HG02763 (cell line): ENCODE results near the gene PEX16.

ENCODE experiments used
- ATAC-seq: cut with Tn5 transposase; IDR thresholded peaks from one replicate; pipeline ENCODE4 v1.9.1; 2021; ENCODE audit warnings: mild to moderate bottlenecking, moderate library complexity; ENCODE audit not compliant: unreplicated experiment

PEX16 gene

DNA sequence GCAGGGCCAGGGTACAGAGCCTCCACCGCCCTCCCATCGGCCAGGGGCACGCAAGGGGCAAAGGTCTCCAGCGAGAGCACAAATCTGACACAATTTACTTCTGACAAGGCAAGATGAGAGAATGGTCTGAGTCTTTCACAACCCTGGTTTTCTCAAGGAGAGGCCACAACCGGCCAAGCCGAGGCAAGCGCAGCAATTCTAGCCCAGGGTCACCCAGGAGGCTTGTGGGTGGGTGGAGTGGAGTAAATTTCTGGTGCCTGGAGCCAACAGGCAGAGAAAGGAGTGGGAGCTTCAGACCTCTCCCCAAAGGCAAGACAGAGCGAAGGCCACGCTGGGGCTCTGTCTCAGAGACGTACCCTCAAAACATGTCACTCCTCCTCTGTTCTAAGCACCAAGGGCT is 14.1 kb upstream of the PEX16 start:
- no peak for ATAC-seq

DNA sequence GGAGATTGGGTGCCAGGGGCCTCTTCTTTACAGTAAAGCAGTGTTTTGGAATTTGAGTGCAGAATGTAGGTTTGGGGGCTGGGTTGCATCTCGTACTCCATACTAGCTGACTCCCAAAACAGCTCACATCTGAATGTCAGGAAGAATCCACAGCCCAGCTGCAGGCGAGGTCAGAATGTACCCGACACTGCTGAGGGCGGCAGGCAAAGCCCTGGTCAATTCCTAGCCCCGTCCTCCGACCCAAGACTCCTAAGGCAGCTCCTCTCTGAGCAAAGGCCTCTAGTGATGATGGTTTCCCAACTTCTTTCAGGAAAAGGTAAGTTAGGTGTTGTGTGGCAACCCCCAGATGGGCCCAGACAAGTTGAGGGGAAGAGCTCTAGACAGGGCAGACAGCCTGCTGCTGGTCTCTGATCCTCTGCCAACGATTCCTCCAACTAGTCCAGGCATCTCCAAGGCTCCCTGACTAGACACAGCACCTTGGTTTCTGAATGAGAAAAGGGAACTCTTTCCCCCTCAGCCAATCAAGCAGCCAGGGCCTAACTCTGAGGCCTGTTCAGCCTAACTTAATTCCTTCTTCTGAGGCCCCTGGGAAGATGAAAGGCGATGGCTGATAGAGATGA is 13.4 kb upstream of the PEX16 start:
- ATAC-seq: no peak

DNA sequence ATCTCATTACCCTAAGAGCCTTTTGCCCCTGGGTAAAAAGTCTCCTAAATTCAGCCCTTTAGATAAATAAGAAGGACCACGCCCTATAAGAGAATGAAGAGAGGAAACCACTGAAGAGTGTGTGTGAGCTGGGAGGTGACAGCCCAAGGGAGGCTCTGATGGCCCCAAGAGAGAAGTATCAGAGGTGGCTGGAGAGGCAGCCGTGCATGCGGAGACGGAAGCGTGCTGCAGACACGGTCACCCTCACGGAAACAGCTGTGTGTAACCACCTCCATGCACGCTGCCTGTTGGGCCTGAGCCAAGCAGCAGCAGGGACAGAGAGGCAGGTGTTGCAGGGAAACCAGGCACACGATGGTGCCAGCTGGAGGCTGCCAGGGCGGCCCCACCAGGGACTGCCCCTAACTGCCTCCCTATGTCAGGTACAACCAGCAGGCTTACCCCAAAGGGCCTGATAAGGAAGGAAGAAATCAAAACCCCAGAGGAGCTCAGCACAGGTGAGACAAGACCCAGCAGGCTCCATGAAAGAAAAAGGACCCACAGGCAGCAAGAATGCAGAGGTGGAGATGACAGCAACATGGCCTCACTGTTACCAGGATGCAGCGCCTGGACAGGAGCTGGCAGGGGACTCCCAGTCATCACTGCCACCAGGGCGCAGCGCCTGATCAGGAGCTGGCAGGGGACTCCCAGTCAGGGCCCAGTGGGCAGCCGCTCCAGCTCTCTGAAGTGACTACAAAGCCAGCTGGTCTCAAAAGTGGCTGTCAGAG is 12.5 kb upstream of the PEX16 start:
- ATAC-seq: peak; percentile 87

DNA sequence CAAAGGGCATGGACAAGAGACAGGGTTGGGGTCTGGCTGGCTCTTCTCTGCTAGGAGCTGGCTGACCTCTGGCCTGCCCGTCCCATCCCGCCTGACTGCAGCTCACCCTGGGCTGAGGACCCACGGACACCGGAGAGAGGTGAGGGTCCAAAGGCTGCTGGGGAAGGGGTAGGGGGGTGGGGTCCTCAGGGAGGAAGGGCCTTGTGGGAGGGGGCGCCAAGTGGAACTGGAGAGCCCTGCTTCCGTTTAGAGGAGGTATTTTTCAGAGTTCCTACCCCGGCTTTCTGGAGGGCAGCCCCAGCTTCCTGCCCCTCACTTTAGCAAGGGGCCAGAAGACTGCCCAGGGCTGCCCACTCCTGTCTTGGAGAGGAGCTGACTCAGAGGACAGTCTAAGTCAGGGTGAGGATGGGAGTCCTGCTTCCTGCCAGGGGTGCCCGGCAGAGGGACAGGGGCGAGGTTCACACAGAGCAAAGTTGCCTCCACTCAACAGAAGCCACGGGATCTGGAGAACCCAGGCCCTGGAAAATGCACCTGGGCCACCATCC is 11.9 kb upstream of the PEX16 start:
- ATAC-seq: peak; percentile 8

DNA sequence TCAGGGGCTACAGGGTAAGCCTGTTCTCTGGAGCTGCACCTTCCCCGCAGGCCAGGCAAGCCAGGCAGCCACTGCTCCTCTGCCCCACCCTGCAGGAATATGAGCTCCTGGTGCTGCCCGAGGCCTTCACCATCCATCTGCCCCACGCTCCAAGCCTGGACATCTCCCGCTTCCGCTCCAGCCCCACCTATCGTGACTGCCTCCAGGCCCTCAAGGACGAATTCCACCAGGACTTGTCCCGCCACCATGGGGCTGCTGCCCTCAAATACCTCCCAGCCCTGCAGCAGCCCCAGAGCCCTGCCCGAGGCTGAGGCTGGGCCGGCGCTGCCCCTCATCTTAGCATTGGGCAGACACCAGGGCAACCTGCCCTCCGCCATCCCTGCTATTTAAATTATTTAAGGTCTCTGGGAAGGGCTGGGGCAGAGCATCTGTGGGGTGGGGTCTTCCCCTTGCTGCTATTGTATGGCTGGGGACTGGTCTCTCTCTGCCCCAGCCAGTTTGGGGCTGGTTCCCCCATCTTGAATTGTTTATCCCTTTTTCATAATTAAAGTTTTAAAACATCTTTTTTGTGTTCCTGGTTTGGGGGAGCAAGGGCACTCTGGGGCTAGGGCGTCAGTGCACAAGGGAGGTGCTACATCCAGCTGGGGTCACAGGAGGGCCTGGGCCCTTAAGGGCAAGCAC is 11.0 kb upstream of the PEX16 start:
- no peak for ATAC-seq

DNA sequence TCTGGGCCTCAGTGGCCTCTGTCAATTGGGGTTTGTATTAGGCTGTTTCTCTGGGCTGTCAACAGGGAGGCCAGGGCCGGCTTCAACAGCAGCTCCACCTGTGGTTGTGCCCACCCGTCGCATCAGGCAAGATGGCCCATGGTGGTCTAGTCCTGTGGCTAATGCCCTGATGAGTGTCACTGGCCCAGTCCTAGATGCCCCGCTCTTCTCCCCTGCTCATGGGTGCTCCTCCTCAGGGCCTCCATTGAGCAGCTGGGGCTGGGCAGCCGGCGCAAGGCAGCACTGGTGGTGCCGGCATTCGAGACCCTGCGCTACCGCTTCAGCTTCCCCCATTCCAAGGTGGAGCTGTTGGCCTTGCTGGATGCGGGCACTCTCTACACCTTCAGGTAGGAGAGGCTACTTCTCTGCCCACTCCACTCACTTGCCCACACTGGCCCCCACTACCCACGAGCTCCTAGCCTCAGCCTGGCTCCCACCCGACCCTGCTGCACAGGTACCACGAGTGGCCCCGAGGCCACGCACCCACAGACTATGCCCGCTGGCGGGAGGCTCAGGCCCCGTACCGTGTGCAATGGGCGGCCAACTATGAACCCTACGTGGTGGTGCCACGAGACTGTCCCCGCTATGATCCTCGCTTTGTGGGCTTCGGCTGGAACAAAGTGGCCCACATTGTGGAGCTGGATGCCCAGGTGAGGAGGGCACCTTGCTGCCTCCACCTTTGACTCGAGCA is 10.2 kb upstream of the PEX16 start:
- no peak for ATAC-seq

DNA sequence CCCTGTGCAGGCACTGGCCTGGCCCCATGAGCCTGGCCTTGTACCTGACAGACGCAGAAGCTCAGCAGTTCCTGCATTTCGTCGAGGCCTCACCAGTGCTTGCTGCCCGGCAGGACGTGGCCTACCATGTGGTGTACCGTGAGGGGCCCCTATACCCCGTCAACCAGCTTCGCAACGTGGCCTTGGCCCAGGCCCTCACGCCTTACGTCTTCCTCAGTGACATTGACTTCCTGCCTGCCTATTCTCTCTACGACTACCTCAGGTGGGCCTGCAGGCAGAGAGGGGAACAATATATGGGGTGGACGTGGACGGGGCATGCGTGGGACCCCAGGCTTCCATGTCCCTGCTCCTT is 9.6 kb upstream of the PEX16 start:
- ATAC-seq: no peak

DNA sequence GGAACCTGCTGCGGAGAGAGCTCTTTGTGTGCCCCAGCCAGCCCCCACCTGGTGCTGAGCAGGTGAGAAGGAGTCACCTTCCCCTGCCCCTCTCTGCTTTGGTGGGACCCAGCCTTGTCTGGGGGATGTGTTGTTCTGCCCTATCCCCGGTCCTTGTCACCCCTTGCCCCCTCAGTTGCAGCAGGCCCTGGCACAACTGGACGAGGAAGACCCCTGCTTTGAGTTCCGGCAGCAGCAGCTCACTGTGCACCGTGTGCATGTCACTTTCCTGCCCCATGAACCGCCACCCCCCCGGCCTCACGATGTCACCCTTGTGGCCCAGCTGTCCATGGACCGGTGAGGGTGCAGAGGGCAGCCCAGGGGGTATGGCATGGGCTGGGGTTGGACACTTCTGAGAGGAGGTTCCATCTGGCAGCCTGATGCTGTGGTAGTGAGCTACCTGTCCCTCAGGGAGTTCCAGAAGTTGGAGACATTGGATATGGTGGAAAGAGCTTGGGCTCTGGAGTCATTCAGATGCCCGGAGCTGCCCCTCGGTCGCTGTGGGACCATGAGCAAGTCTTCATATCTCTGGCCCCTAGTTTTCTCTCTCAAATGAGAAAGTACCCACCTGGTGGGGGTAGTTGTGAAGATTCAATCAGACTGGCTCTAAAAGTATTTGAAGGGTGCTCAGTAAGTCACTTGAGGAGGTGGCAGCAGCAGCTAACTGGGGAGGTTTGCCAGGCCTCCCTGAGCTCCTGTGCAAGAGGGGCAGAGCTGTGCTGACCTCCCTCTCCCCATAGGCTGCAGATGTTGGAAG is 9.1 kb upstream of the PEX16 start:
- no peak for ATAC-seq

DNA sequence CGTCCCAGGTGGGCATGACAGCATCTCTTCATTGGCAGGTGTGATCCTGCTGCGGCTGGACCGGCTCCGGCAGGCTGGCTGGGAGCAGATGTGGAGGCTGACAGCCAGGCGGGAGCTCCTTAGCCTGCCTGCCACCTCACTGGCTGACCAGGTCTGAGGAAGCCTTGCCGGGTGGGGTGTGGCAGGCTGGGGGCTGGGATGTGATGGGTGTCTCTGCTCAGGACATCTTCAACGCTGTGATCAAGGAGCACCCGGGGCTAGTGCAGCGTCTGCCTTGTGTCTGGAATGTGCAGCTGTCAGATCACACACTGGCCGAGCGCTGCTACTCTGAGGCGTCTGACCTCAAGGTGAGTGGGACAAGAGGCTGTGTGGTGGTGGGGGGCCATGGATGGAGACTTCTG is 8.3 kb upstream of the PEX16 start:
- no peak for ATAC-seq

DNA sequence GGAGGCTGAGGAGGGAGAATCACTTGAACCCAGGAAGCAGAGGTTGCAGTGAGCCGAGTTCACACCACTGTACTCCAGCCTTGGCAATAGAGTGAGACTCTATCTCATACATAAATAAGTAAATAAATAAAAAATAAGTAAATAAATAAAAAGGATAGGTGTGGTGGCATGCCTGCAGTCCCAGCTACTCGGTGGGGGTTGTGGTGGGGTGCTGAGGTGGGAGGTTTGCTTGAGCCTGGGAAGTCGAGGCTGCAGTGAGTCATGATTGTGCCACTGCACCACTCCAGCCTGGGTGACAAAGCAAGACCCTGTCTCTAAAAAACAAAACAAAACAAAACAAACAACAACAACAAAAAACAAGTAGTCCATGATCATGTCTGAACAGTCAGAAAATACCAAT is 7.9 kb upstream of the PEX16 start:
- no peak for ATAC-seq

DNA sequence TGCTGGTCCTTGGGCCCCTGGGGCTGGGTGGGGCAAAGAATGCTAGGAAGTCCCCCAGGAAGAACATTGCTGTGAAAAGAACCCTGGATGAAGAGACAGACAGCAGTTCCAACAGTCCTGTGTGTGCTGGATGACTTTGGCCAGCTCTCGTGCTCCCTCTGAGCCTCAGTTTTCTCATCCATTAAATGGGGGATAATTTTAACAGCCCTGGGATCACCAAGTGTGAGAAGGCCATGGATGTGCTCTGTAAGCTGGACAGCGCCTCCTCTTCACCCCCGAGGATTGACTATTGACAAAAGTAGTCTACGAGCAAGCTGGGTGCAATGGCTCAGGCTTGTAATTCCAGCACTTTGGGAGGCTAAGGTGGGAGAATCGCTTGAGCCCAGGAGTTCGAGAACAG is 7.2 kb upstream of the PEX16 start:
- ATAC-seq: no peak

DNA sequence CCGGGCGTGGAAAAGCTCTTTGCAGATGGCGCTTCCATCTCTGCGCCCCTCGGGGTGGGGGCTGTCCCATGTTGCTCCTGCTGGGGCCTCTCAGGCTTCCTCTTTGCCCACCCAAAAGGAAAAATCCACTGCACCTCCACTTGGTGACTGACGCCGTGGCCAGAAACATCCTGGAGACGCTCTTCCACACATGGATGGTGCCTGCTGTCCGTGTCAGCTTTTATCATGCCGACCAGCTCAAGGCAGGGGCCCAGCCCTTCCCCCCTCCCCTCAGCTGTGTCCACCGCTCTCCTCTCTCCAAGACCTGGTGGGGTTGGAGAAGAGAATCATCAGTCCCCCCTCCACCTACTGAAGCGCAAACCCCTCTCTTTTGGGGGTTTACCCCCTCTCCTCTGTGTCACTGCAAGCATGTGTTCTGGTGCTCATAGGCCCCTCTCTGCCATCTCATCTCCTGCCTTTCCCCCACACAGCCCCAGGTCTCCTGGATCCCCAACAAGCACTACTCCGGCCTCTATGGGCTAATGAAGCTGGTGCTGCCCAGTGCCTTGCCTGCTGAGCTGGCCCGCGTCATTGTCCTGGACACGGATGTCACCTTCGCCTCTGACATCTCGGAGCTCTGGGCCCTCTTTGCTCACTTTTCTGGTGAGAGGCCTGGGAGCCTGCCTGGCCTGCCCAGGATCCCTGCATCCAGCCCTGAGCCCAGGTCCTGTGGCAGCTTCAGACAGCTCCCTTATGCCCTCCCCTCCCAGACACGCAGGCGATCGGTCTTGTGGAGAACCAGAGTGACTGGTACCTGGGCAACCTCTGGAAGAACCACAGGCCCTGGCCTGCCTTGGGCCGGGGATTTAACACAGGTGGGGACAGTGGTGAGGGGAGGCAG is 6.6 kb upstream of the PEX16 start:
- ATAC-seq: no peak

DNA sequence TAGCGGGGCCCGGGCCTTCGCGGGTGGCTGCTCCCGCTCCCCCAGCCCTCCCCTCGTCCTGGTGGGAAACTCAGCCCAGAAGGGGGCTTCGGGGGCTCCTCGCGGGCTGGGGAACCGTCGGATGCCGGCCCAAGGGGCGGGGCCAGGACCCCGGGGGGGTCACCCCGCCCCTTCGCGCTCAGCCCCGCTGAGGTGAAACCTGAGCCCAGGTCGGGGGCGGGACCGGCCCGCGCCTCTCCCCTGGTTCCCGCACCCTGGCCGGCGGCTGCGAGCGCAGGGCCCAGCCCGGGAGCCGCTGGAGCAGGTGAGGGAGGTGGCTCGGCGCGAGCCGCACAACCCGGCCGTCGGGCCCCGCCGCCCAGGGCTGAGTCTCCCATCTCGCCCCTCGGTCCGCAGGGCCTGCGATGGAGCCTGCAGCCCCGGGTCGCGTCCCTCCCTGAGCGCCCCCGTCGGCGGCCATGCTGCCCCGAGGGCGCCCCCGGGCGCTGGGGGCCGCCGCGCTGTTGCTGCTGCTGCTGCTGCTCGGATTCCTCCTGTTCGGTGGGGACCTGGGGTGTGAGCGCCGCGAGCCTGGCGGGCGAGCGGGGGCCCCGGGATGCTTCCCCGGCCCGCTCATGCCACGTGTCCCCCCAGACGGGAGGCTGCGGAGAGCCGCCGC is 4.9 kb upstream of the PEX16 start, which contains the start of gene LARGE2:
Gene LARGE2, plus strand, starts transcription at position 232 of the 658 bp plus-strand sequence. Its CDS starts 227 bp downstream, at position 459.
- no peak for ATAC-seq

DNA sequence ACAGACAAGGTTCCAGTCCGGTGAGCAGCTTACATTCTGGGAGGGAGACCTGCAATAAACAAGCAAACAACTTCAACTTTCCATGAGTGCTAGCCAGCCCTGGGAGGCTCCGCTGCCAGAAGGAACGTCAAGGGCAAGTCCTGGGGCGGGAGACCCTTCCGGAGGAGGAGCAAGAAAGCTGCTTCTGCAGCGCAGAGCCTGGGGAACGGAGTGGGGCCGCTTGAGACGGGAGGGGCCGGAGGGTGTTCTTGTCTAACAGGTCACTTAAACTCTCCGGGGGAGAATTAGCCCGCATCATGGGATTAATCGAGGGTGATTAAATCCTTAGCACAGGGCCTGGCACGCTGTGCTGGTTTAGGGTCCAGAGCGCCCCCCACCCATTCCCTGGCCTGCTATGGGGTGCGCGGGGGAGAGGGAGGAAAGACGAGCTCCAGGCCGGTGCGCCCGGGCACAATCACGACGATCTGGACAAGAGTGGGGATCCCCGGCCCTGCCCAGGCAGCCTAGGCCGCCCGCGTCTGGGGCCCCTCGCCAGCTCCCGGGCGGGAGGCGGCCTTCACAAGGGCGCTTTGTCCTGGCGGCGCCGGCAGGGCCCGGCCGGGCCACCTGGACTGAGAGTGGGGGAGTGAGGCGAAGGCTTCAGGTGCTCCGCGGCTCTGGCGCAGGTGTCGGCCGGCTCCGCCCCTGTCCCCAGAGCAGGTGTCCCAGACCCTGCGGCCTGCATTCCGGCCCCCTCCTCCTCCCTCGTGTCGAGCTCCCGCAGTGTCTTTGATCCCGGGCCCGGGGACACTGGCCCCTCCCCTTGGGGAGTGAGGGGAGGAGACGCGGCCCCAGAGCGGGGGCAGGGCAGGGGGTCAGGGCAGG is 4.1 kb upstream of the PEX16 start:
- no peak for ATAC-seq

DNA sequence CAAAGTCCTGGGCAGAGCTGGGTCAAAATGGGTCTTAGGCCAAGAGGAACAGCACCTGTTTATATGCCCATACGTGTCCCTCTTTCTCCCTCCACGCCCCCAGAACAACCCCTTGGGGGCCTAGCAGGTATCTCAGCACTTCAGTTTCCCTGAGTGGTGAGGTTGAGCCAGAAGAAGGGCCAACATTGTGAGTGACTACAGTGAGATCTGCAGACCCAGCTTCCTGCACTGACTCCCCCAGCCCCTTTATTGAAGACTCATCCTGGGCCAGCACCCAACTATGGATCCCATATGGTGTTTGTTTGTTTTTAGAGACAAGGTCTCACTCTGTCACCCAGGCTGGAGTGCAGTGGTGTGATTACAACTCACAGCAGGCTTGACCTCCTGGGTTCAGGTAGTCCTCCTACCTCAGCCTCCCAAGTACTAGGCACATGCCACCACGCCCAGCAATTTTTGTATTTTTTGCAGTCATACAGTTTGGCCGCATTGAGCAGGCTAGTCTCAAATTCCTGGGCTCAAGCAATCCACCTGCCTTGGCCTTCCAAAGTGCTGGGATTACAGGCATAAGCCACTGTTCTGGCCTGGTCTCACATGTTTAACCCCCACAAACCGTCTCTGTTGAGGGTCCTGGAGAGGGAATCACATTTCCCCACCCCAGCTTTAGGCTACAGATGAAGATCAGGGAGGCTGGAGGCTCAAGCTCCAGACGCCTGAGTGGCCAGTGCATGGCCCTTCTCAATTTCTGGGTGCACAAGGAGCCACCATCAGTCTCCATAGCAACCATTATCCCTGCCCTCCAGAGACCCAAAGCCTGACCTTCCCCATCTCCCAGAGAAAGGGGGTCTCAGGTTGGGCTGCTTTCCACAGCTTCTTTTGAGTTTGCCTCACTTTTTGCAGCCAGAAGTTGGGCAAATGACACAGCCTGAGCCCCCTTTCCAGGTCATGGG is 3.1 kb upstream of the PEX16 start:
- no peak for ATAC-seq

DNA sequence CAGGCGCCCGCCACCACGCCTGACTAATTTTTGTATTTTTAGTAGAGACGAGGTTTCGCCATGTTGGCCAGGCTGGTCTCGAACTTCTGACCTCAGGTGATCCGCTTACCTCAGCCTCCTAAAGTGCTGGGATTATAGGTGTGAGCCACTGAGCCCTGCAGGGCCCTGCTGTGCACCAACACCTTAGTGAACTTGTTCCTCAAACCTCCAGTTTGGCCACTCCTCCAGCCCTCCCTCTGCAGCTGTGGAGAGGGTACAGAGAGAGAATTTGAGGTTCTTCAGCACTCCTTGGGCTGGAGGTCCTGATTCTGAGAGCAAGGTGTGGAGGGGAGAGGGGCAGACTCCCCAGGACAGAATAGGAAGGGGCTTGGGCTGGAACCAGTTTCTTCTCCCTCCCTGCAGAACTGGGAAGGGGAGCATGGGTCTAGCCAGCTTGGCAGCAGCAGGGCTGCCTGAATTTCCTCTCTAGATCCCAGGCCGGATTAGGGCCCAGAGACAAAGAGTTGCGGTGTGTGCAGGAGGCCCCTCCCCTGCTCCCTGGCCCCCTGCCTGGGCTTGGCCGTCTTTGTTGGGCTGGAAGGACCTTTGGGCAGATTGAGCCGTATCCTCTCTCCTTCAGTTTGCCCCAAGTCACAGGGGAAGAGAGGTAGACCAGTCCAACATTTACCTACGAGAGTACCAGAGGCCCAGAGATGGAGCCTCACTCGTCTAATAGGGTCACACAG is 2.3 kb upstream of the PEX16 start:
- no peak for ATAC-seq
